LNCAP (cell line): ENCODE results near the gene RASL11B.

Experiments
- CTCF ChIP-seq: fragments of 450-650 bp; IDR thresholded peaks from 2 replicates; pipeline ENCODE4 v1.5.1; 2017; ENCODE audit warnings: mild to moderate bottlenecking

RASL11B gene

GRCh38 chr4:52840531-52841370 lies 21.4 kb upstream of the RASL11B start:
- TF ChIP-seq CTCF: no peak

DNA sequence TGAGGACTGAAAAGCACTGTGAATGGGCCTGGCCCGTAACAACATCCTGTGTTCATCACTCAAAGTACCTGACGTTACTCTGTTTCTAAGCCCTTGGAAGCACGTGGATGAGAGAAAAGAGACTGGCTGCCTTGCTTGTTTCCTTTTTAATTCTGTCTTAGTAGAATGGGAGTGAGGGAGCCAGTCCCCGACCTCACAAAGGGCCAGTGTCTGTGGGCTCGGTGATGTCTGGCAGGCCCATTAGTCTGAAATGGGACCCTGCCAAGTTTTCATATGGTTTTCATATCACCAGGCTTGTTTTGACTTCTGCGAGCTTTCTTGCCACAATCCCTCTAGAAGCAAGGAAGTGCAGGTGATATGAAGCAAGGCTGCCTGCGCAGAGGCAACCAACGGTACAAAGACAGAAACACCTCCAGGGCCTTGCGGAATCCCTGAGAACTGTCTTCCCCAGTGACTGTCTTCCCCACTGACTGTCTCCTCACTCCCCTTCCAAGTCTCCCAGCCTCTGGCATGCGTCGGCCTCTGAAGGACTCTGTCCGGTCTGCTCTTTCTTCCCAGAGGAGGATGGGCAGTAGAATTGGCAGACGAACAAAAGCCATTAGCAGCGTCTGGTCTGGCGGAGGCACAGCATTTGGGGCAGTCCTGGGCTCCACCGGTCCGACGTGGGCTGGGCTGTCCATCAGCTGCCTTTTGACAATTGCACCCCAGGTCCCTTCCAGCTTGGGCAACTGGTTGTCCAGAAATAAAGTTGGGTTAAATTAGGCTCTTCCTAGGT lies 20.2 kb upstream of the RASL11B start:
- no peak for TF ChIP-seq CTCF

DNA sequence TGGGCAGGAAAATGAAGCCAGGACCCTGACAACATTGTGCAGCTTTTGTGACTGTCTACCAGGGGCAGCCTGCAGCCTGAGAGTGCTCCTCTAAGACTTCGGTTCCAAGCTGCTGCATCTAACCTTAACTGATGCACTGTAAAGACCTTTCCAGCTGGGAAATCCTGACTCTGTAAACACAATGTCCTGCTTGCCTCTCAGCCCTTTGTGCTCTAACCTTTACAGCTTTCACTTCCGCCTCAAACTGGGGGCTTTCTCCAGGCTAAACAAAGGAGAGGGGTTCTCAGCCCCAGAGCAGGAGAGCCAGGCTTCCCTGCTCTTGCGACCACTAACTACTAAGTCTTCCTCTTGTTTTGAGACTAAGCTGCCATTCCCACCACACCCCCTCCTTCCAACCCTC lies 19.3 kb upstream of the RASL11B start:
- TF ChIP-seq CTCF: no peak

GRCh38 chr4:52843351-52843750 lies 18.8 kb upstream of the RASL11B start:
- TF ChIP-seq CTCF: no peak

DNA sequence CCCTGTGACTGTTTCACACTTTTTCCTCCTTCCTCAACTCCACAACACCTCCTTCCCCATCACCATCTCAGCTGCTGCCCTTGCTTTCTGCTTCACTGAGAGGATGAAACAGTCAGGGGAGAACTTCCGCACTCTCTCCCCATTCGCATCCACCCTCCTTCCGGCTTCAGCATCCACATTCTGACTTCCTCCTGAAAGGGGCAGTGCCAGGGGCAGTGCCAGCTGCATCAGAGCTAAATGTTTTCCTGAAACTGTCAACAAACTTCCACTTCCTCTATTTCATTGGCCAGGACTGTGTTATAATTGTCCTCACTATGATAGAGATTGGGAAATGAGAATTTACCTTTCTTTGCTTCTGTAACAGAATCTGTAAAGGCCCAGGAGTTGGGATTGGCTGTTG lies 18.2 kb upstream of the RASL11B start:
- TF ChIP-seq CTCF: no peak

- TF ChIP-seq CTCF: no peak
Measured at GRCh38 chr4:52844596-52844995, 17.5 kb upstream of the RASL11B start.

DNA sequence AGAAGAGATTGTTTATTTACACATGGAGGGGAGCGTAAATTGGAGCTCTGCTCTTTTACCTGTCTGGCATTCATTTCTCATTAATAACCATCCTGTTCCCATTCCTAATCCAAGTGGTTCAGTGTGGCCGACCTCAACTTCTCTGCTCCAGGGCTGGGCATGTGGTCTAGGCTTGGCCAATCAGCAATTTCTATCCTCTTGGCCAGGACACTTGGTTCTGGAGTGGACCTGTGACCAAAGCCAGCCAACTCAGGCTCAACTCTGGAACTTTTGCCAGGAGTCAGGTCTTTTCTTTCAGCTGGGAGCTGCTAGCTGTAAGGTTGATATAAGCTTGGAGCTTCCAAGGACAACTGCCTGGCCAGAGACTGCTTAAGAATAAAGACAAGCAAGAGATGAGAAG lies 15.6 kb upstream of the RASL11B start:
- no peak for TF ChIP-seq CTCF
